PC-3 (cell line): ENCODE data around the gene SOX6. TPM values are rescaled to one million over a fixed set of nuclear protein-coding genes. Genes with fewer than 3 reads are reported as not detected.

ENCODE experiments used
- ATAC-seq: fragments of 200-7000 bp; cut with Tn5 transposase; 2 replicates; pipeline ENCODE4 v1.9.1; 2020; ENCODE audit warnings: mild to moderate bottlenecking, moderate library complexity
- BruUV-seq: library from RNA; stranded (reverse); fragments of 400-500 nt; replicated peaks from 2 replicates; lab custom pipeline; 2021; lab: Mats Ljungman, UMichigan
- CTCF ChIA-PET: fragments of 300-600 bp; sonication (Branson Sonifier 250); formaldehyde crosslinking; loops from one replicate; lab custom pipeline; 2022; ENCODE audit warnings: antibody characterized with exemption; lab: Charles Lee
- POLR2A ChIA-PET: fragments of 300-600 bp; sonication (Branson Sonifier 250); formaldehyde crosslinking; loops from one replicate; lab custom pipeline; 2022; ENCODE audit warnings: antibody characterized with exemption; ENCODE audit not compliant: unreplicated experiment; lab: Charles Lee
- DNase-seq: peaks from one replicate; pipeline ENCODE4 v3.0.0-alpha.2; 2015
- H2AFZ ChIP-seq: fragments of 300-600 bp; sonication (generic); 2 replicates; pipeline ENCODE4 v1.6.0; 2016; ENCODE audit warnings: antibody characterized with exemption, low read length
- H3F3A ChIP-seq: fragments of 300-600 bp; sonication (generic); one replicate; pipeline ENCODE4 v1.6.0; 2017; ENCODE audit warnings: antibody characterized with exemption, low read length, control low read depth, mild to moderate bottlenecking; ENCODE audit not compliant: unreplicated experiment
- H3K27ac ChIP-seq: fragments of 300-600 bp; sonication (generic); 2 replicates; pipeline ENCODE4 v1.5.1; 2016; ENCODE audit warnings: mild to moderate bottlenecking, low read length
- H3K27me3 ChIP-seq: fragments of 300-600 bp; sonication (generic); 2 replicates; pipeline ENCODE4 v1.6.1; 2016; ENCODE audit warnings: low read length, mixed read lengths
- H3K36me3 ChIP-seq: fragments of 300-600 bp; sonication (generic); 2 replicates; pipeline ENCODE4 v1.6.1; 2016; ENCODE audit warnings: low read depth, mixed run types, low read length, mixed read lengths
- H3K4me1 ChIP-seq: fragments of 300-600 bp; sonication (generic); 2 replicates; pipeline ENCODE4 v1.5.1; 2016; ENCODE audit warnings: low read length; ENCODE audit not compliant: insufficient read depth
- H3K4me2 ChIP-seq: fragments of 300-600 bp; sonication (generic); 2 replicates; pipeline ENCODE4 v1.6.0; 2016; ENCODE audit warnings: low read length
- H3K4me3 ChIP-seq: fragments of 300-600 bp; sonication (generic); 2 replicates; pipeline ENCODE4 v1.5.1; 2016; ENCODE audit warnings: mild to moderate bottlenecking, low read length, mixed read lengths
- H3K79me2 ChIP-seq: fragments of 300-600 bp; sonication (generic); 2 replicates; pipeline ENCODE4 v1.6.1; 2017; ENCODE audit warnings: low read length, mixed read lengths
- H3K9ac ChIP-seq: fragments of 300-600 bp; sonication (generic); 2 replicates; pipeline ENCODE4 v1.6.0; 2016; ENCODE audit warnings: mild to moderate bottlenecking, low read length
- H3K9me2 ChIP-seq: fragments of 300-600 bp; sonication (generic); replicated peaks from 2 replicates; pipeline ENCODE4 v1.6.1; 2016; ENCODE audit warnings: mixed run types, low read length, mixed read lengths
- H3K9me3 ChIP-seq: fragments of 300-600 bp; sonication (generic); 2 replicates; pipeline ENCODE4 v1.6.1; 2016; ENCODE audit warnings: low read length, mixed read lengths
- H4K20me1 ChIP-seq: fragments of 300-600 bp; sonication (generic); 2 replicates; pipeline ENCODE4 v1.6.1; 2016; ENCODE audit warnings: low read length, mixed read lengths
- CTCF ChIP-seq: fragments of 300-600 bp; sonication (generic); conservative IDR thresholded peaks from 2 replicates; pipeline ENCODE4 v1.5.1; 2017; ENCODE audit warnings: antibody characterized with exemption, low read depth, mild to moderate bottlenecking, low read length
- EZH2 ChIP-seq: fragments of 300-600 bp; sonication (generic); IDR thresholded peaks from one replicate; pipeline ENCODE4 v1.6.1; 2017; ENCODE audit warnings: antibody characterized with exemption, mild to moderate bottlenecking, low read length; ENCODE audit not compliant: unreplicated experiment
- EZH2phosphoT487 ChIP-seq: fragments of 300-600 bp; sonication (generic); IDR thresholded peaks from 2 replicates; pipeline ENCODE4 v1.6.1; 2018; ENCODE audit warnings: mild to moderate bottlenecking, antibody characterized with exemption, low read length, borderline replicate concordance
- intact Hi-C: fragments of 100-400 bp; cut with micrococcal nuclease; formaldehyde crosslinking; loops from 2 replicates; pipeline ENCODE4 v1.9.0; 2023
- total RNA-seq: library from RNA; depleted of rRNA; stranded (reverse); fragments of >200 nt; gene quantifications from 2 replicates; pipeline ENCODE4 v1.2.3, GENCODE V29; 2014

The SOX6 gene
- total RNA-seq, 1 experiment from 2014 or later = not detected

DNA sequence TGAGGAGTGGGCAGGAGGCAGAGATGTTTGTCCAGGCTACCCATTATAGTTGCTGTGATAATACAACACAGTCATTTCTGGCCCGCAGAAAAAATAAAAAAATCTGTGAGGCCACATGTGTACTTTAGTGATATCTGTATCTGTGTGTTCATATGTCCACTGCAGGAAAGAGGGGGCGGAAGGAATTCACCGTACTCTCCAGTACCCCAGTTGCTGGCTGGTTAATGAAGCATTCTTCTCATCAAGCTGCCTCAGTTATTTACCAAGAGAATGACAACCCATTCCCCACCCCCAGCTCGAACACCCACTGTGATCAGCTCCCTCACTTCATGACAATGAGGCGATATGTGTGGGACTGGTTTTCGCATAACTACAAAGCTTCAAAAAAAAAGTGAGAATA is 309.3 kb downstream of the SOX6 start:
- CTCF ChIA-PET = no interaction called here

GRCh38 chr11:16043617-16044016 is 312.7 kb downstream of the SOX6 start:
- intact Hi-C loops = no loop called here
- Histone ChIP-seq H3K36me3 (no peaks in the 10 kb centered on the region), H3K9me2 (no peaks in the 10 kb centered on the region), H3K4me1 (no peaks in the 10 kb centered on the region), H3K79me2 (no peaks in the 10 kb centered on the region), H4K20me1 (no peaks in the 10 kb centered on the region), H3K9me3 (no peaks in the 10 kb centered on the region), H3K4me2 (no peak overlapping the region), H3F3A (no peaks in the 10 kb centered on the region), H3K4me3 (no peak overlapping the region), H3K9ac (no peak overlapping the region), H2AFZ (no peak overlapping the region), H3K27me3 (0 out of 2 replicates have a peak, but pooled peaks cover 6% of the 10 kb centered on the region), H3K27ac (no peak overlapping the region)
- no peak for DNase-seq
- ChIA-PET POLR2A (no interaction called here), CTCF (no interaction called here)
- ATAC-seq = no peak
- BruUV-seq = no TSS peak
- no peak for TF ChIP-seq EZH2phosphoT487
- TF ChIP-seq EZH2 = no peak
- no peak for TF ChIP-seq CTCF

More for the DNA sequence above, 309.3 kb downstream of the SOX6 start:
- Histone ChIP-seq H3K36me3 (no peaks in the 10 kb centered on the region), H3K4me2 (no peak overlapping the region), H3K9me3 (no peaks in the 10 kb centered on the region), H3K9me2 (no peaks in the 10 kb centered on the region), H3K9ac (no peak overlapping the region), H3K79me2 (no peaks in the 10 kb centered on the region), H3K4me3 (no peak overlapping the region), H4K20me1 (no peaks in the 10 kb centered on the region), H3K27ac (no peak overlapping the region), H3K27me3 (no peaks in the 10 kb centered on the region), H2AFZ (no peak overlapping the region), H3F3A (no peaks in the 10 kb centered on the region), H3K4me1 (no peaks in the 10 kb centered on the region)
- no peak for TF ChIP-seq EZH2
- DNase-seq (no peak), ATAC-seq (no peak)
- POLR2A ChIA-PET = no interaction called here
- BruUV-seq = no TSS peak
- intact Hi-C loops = no loop called here

- CTCF ChIA-PET = no interaction called here
- no TSS peak for BruUV-seq
- ATAC-seq = no peak
Measured at GRCh38 chr11:16041207-16041606, 315.1 kb downstream of the SOX6 start.

More at GRCh38 chr11:16041207-16041606, 315.1 kb downstream of the SOX6 start:
- intact Hi-C loops = no loop called here
- Histone ChIP-seq H4K20me1 (no peaks in the 10 kb centered on the region), H3K79me2 (no peaks in the 10 kb centered on the region), H3K9me3 (no peaks in the 10 kb centered on the region), H3K27me3 (peaks cover 12% of the 10 kb centered on the region; the same call in 1 of the 2 replicates), H3K4me1 (no peaks in the 10 kb centered on the region), H3F3A (no peaks in the 10 kb centered on the region), H3K27ac (no peak overlapping the region), H2AFZ (no peak overlapping the region), H3K4me2 (no peak overlapping the region), H3K9me2 (no peaks in the 10 kb centered on the region), H3K36me3 (no peaks in the 10 kb centered on the region), H3K4me3 (no peak overlapping the region), H3K9ac (no peak overlapping the region)
- no peak for DNase-seq
- POLR2A ChIA-PET = no interaction called here
- TF ChIP-seq CTCF (no peak), EZH2 (no peak), EZH2phosphoT487 (no peak)
